Measurements from ENCODE around the gene PTX4.

- peak; percentile 19 to 33 (median 26) for TF ChIP-seq CTCF (IDR thresholded peaks at IDR 0.05)
- TF ChIP-seq POLR2A (IDR thresholded peaks at IDR 0.05), result no peak
Measured at GRCh38 chr16:1494129-1494640, 5.4 kb upstream of the PTX4 start.

Data from right lobe of liver (tissue), 4 donors.